ENCODE measurements around the gene TNFRSF17. TPM values are rescaled to one million over a fixed set of nuclear protein-coding genes. Genes with fewer than 3 reads are reported as not detected.
A peak's percentile ranks its signal among the peaks of the same experiment; 100 is the strongest.

Gene TNFRSF17
- total and polyA plus RNA-seq, 2 donors (not counting 3 experiments of a cell fraction or from before 2014, with no cell fraction given), result not detected

GRCh38 chr16:11977376-11978041 lies 12.5 kb downstream of the TNFRSF17 start:
- intact Hi-C loops (cut with micrococcal nuclease), result loop anchor here (1.0 to 5.0 kb wide), 3 partner anchors 63 to 235 kb away; partner anchors contain the start of genes GSPT1 and TXNDC11
- Histone ChIP-seq H2AFZ (ENCODE audit: low read depth, low read length) (peak overlapping the region; percentile 97), H3K36me3 (ENCODE audit: control insufficient read depth in 2 of 2, extremely low read depth in 1 of 2, insufficient read depth in 2 of 2, low read length in 2 of 2) (no peaks in the 10 kb centered on the region), H3K4me3 (replicated peaks in 1 of 3; ENCODE audit: insufficient read depth in 1 of 3, low read depth in 1 of 3, low read length in 3 of 3) (peak overlapping the region; percentile 72 to 97 (median 74)), H3K4me1 (ENCODE audit: control insufficient read depth, extremely low read depth, insufficient read depth, low read length) (peaks cover 14% of the 10 kb centered on the region), H3K79me2 (ENCODE audit: control insufficient read depth, insufficient read depth, low read length) (peaks cover 10% of the 10 kb centered on the region), H3K27me3 (ENCODE audit: control insufficient read depth in 2 of 2, insufficient read depth in 2 of 2, low read length in 2 of 2) (no peaks in the 10 kb centered on the region), H3K27ac (ENCODE audit: insufficient read depth, low read depth, low read length) (no peak overlapping the region), H3K9me3 (replicated peaks; ENCODE audit: control insufficient read depth, insufficient read depth, low read length) (no peaks in the 10 kb centered on the region), H4K20me1 (replicated peaks; ENCODE audit: control insufficient read depth, extremely low read depth, insufficient read depth, low read length) (no peaks in the 10 kb centered on the region), H3K9me1 (replicated peaks; ENCODE audit: control insufficient read depth, extremely low read depth, insufficient read depth, low read length) (no peaks in the 10 kb centered on the region), H3K4me2 (ENCODE audit: insufficient read depth, low read length) (peak overlapping the region; percentile 74), H3K9ac (replicated peaks; ENCODE audit: extremely low read depth, insufficient read depth, low read length) (peak overlapping the region; percentile 38)
- dilution Hi-C loops (cut with MboI; ENCODE audit: extremely low pct_ligation_motif_present, low sequenced_read_pairs), result no loop called here
- TSS peak; percentile 37 for BruUV-seq (replicated peaks)
- TF ChIP-seq EZH2 (IDR thresholded peaks at IDR 0.05; ENCODE audit: borderline replicate concordance, low read depth, low read length, severe bottlenecking) (no peak), POLR2AphosphoS5 (IDR thresholded peaks at IDR 0.05; ENCODE audit: insufficient read depth, low read depth, low read length) (no peak), CTCF (IDR thresholded peaks at IDR 0.05; ENCODE audit: extremely low read depth in 1 of 2, insufficient read depth in 1 of 2, low read depth in 1 of 2, low read length in 2 of 2) (no peak), JUN (IDR thresholded peaks at IDR 0.05; ENCODE audit: borderline replicate concordance, insufficient read depth, insufficient read length, low read depth) (no peak), POLR2A (IDR thresholded peaks at IDR 0.05; ENCODE audit: low read depth, low read length) (no peak), FOS (IDR thresholded peaks at IDR 0.05; ENCODE audit: borderline replicate concordance, insufficient read depth, low read length) (no peak), MAX (IDR thresholded peaks at IDR 0.05; ENCODE audit: insufficient read depth, insufficient read length) (no peak)
- ChIA-PET POLR2A (no interaction called here), CTCF (interaction anchor here (1.3 to 2.5 kb wide), 3 partner anchors 62 to 118 kb away, joined by 3 to 37 read pairs (median 4); partner anchors contain the start of gene GSPT1)
- DNase-seq (ENCODE audit: low read depth, low spot score) (peak; percentile 12), FAIRE-seq (no peak)
